Sigmoid colon (tissue), 7 donors: Measurements from ENCODE around the gene SLC35G6. TPM values are rescaled to one million over a fixed set of nuclear protein-coding genes. Genes with fewer than 3 reads are reported as not detected.
A peak's percentile ranks its signal among the peaks of the same experiment; 100 is the strongest.

Source experiments
- DNase-seq: peaks from one replicate; pipeline ENCODE4 v3.0.0-alpha.2; 2019
- H3K27ac ChIP-seq, 4 donors: fragments of 200-600 bp; sonication (generic); one replicate each; pipeline ENCODE4 v1.5.1; 2016 to 2019; ENCODE audit warnings: mild to moderate bottlenecking in 1 of 4
- H3K27me3 ChIP-seq, 3 donors: fragments of 200-600 bp; sonication (generic); one replicate each; pipeline ENCODE4 v1.5.1; 2019; ENCODE audit warnings: mild to moderate bottlenecking in 1 of 3
- H3K36me3 ChIP-seq, 4 donors: fragments of 200-600 bp; sonication (generic); one replicate each; pipeline ENCODE4 v1.5.1; 2016 to 2019
- H3K4me1 ChIP-seq, 4 donors: fragments of 200-600 bp; sonication (generic); one replicate each; pipeline ENCODE4 v1.5.1; 2017 to 2019
- H3K4me3 ChIP-seq, 4 donors: fragments of 200-600 bp; sonication (generic); one replicate each; pipeline ENCODE4 v1.5.1; 2017 to 2019; ENCODE audit warnings: mild to moderate bottlenecking in 2 of 4, moderate library complexity in 1 of 4
- H3K9me3 ChIP-seq, 4 donors: fragments of 200-600 bp in 3 of 4; sonication (generic) in 3 of 4; one replicate each; pipeline versions ENCODE4 v1.5.1 to v1.6.1; 2013 to 2019
- CTCF ChIP-seq, 4 experiments: fragments of 450-650 bp in 3 of 4; fragments of 200-600 bp in 1 of 4; IDR thresholded peaks; one replicate each; pipeline ENCODE4 v1.5.1; 2016 to 2019; ENCODE audit warnings: antibody characterized with exemption in 4 of 4, mild to moderate bottlenecking in 3 of 4, moderate library complexity in 2 of 4
- EP300 ChIP-seq, 4 donors: sonication (generic); formaldehyde crosslinking; IDR thresholded peaks; one replicate each; pipeline ENCODE4 v1.6.1; 2017; ENCODE audit warnings: antibody characterized with exemption in 4 of 4
- POLR2A ChIP-seq, 2 donors: fragments of 450-650 bp; IDR thresholded peaks; one replicate each; pipeline ENCODE4 v1.6.1; 2016; ENCODE audit warnings: antibody characterized with exemption in 2 of 2, mild to moderate bottlenecking in 2 of 2, moderate library complexity in 2 of 2
- POLR2AphosphoS5 ChIP-seq, 4 donors: sonication (generic); formaldehyde crosslinking; IDR thresholded peaks; one replicate each; pipeline ENCODE4 v1.6.1; 2017; ENCODE audit warnings: antibody characterized with exemption in 4 of 4
- WGBS, 2 donors: extraction: QIAGEN DNeasy Blood & Tissue Kit; methylation state at CpG; one replicate each; pipeline ENCODE4 v1.1.7; 2013; 5-methylcytosine and 5-hydroxymethylcytosine counted together
- intact Hi-C: fragments of 100-400 bp; cut with DNase I; formaldehyde crosslinking; loops from one replicate; pipeline ENCODE4 v1.15.1; 2023
- polyA plus RNA-seq, 3 donors: library from polyadenylated mRNA; stranded (reverse); fragments of 200-250 nt; gene quantifications; one replicate each; pipeline ENCODE4 v1.2.3, GENCODE V29; 2013
- total RNA-seq, 4 donors: library from RNA; depleted of rRNA; stranded (reverse); fragments of >200 nt; gene quantifications; one replicate each; pipeline ENCODE4 v1.1.0, GENCODE V29; 2016
- donor health status: healthy with polysubstance abuse.
- donor health status: Bipolar disorder and iron deficiency.
- donor health status: healthy.

SLC35G6 gene
- total and polyA plus RNA-seq, 7 donors, result not detected

GRCh38 chr17:7496470-7497183, 15.4 kb downstream of the SLC35G6 start:
- Histone ChIP-seq H3K4me3 (no peak overlapping the region), H3K27ac (peak overlapping the region in 1 of 4 donors; percentile 11), H3K4me1 (no peaks in the 10 kb centered on the region), H3K36me3 (peaks cover 33 to 59% (median 51%) of the 10 kb centered on the region in 4 donors), H3K27me3 (no peaks in the 10 kb centered on the region), H3K9me3 (no peaks in the 10 kb centered on the region)
- DNase-seq, result no peak
- 92 to 94% methylated on average over 20 of the region's 20 CpGs for WGBS, 2 donors
- no peak for TF ChIP-seq POLR2A (IDR thresholded peaks at IDR 0.05)
- TF ChIP-seq EP300 (IDR thresholded peaks at IDR 0.05), result no peak
- TF ChIP-seq POLR2AphosphoS5 (IDR thresholded peaks at IDR 0.05), result no peak
- no peak for TF ChIP-seq CTCF (IDR thresholded peaks at IDR 0.05)
- intact Hi-C loops, result no loop called here

DNA sequence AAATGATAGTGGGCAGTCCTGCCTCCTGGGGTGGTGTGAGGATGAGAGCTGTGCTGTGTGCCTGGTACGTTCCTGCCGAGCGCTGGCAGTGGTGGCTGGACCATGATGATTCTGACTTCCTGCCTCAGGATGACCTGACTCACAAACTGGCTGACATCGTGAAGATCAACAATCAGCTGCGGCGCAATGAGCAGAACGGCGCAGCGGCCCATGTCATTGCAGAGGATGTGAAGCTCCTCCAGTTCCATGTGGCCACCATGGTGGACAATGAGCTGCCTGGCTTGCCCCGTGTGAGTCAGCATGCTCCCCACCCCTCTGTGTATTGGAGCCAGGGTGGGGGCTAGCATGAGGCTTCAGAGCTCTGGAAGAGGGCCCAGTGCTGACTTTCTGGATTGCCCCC, 16.0 kb downstream of the SLC35G6 start:
- 93 to 95% methylated on average over 10 of the region's 10 CpGs for WGBS, 2 donors
- intact Hi-C loops, result no loop called here
- H3K27me3 ChIP-seq, result no peaks in the 10 kb centered on the region
- H3K4me3 ChIP-seq, result no peak overlapping the region
- no peak overlapping the region for H3K27ac ChIP-seq
- H3K4me1 ChIP-seq, result no peaks in the 10 kb centered on the region
- H3K9me3 ChIP-seq, result no peaks in the 10 kb centered on the region
- no peak for TF ChIP-seq POLR2A (IDR thresholded peaks at IDR 0.05)
- TF ChIP-seq EP300 (IDR thresholded peaks at IDR 0.05), result no peak
- TF ChIP-seq POLR2AphosphoS5 (IDR thresholded peaks at IDR 0.05), result no peak
- no peak for TF ChIP-seq CTCF (IDR thresholded peaks at IDR 0.05)
- peaks cover 39 to 65% (median 57%) of the 10 kb centered on the region in 4 donors for H3K36me3 ChIP-seq
- no peak for DNase-seq

DNA sequence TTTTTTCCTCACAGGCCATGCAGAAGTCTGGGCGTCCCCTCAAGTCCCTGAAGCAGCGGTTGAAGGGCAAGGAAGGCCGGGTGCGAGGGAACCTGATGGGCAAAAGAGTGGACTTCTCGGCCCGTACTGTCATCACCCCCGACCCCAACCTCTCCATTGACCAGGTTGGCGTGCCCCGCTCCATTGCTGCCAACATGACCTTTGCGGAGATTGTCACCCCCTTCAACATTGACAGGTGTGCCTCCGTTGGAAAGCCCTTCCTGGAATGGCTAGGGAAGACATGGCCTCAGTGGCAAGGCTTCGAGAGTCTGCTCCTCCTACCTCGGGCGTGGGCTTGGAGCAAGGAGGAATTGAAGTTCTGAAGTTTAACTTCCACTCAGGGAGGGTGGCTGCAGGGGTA, 16.4 kb downstream of the SLC35G6 start:
- no peak overlapping the region for H3K4me3 ChIP-seq
- 95 to 96% methylated on average over 14 of the region's 14 CpGs for WGBS, 2 donors
- H3K9me3 ChIP-seq, result no peaks in the 10 kb centered on the region
- TF ChIP-seq POLR2A (IDR thresholded peaks at IDR 0.05), result no peak
- no peak for TF ChIP-seq POLR2AphosphoS5 (IDR thresholded peaks at IDR 0.05)
- DNase-seq, result no peak
- peaks cover 43 to 69% (median 61%) of the 10 kb centered on the region in 4 donors for H3K36me3 ChIP-seq
- H3K27ac ChIP-seq, result no peak overlapping the region
- intact Hi-C loops, result no loop called here
- H3K27me3 ChIP-seq, result no peaks in the 10 kb centered on the region
- H3K4me1 ChIP-seq, result no peaks in the 10 kb centered on the region

DNA sequence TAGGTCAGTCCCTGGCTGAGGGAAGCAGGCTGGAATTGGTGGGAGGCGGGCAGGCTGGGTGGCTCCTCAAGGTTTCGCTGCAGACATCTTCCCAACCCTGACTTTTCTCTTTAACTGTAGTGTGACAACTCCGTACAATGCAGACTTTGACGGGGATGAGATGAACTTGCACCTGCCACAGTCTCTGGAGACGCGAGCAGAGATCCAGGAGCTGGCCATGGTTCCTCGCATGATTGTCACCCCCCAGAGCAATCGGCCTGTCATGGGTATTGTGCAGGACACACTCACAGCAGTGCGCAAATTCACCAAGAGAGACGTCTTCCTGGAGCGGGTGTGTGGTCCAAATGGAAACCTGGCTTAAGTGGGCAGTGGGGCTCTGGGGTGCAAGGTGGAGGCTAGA, 17.9 kb downstream of the SLC35G6 start:
- Histone ChIP-seq H3K4me1 (no peaks in the 10 kb centered on the region), H3K36me3 (peaks cover 58 to 84% (median 76%) of the 10 kb centered on the region in 4 donors), H3K27me3 (no peaks in the 10 kb centered on the region), H3K27ac (no peak overlapping the region), H3K4me3 (no peak overlapping the region), H3K9me3 (no peaks in the 10 kb centered on the region)
- intact Hi-C loops, result no loop called here
- 87 to 91% methylated on average over 11 of the region's 11 CpGs for WGBS, 2 donors
- DNase-seq, result no peak
- TF ChIP-seq POLR2A (IDR thresholded peaks at IDR 0.05) (no peak), POLR2AphosphoS5 (IDR thresholded peaks at IDR 0.05) (no peak), CTCF (IDR thresholded peaks at IDR 0.05) (no peak), EP300 (IDR thresholded peaks at IDR 0.05) (no peak)

DNA sequence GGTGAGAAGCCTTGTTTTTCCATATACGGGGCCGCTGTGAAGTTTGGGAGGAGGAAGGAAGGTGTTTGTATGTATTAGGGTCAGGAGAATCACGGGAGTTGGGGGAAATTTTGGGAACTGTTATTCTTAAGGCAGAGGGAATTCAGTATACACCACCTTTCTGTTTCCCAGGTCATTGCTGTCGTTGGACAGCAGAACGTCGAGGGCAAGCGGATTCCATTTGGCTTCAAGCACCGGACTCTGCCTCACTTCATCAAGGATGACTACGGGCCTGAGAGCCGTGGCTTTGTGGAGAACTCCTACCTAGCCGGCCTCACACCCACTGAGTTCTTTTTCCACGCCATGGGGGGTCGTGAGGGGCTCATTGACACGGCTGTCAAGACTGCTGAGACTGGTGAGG, 20.5 kb downstream of the SLC35G6 start:
- H3K27me3 ChIP-seq, result no peaks in the 10 kb centered on the region
- no peaks in the 10 kb centered on the region for H3K4me1 ChIP-seq
- TF ChIP-seq POLR2AphosphoS5 (IDR thresholded peaks at IDR 0.05) (no peak), POLR2A (IDR thresholded peaks at IDR 0.05) (no peak), CTCF (IDR thresholded peaks at IDR 0.05) (no peak), EP300 (IDR thresholded peaks at IDR 0.05) (no peak)
- no peaks in the 10 kb centered on the region for H3K9me3 ChIP-seq
- peak; percentile 46 for DNase-seq
- H3K4me3 ChIP-seq, result no peak overlapping the region
- H3K27ac ChIP-seq, result no peak overlapping the region
- intact Hi-C loops, result no loop called here
- peaks cover 63 to 99% (median 79%) of the 10 kb centered on the region in 4 donors for H3K36me3 ChIP-seq
- 86 to 92% methylated on average over 14 of the region's 14 CpGs for WGBS, 2 donors
